Suprapubic skin (tissue), 4 donors: ENCODE results near the gene SLC9A5. TPM values are rescaled to one million over a fixed set of nuclear protein-coding genes. Genes with fewer than 3 reads are reported as not detected.

Source experiments
- DNase-seq, 2 donors: peaks; one replicate each; pipeline ENCODE4 v3.0.0-alpha.2; 2019; ENCODE audit warnings: low spot score in 2 of 2
- H3K27ac ChIP-seq: fragments of 200-600 bp; sonication (generic); one replicate; pipeline ENCODE4 v1.5.1; 2019
- H3K27me3 ChIP-seq: fragments of 200-600 bp; sonication (generic); one replicate; pipeline ENCODE4 v1.5.1; 2019
- H3K36me3 ChIP-seq: fragments of 200-600 bp; sonication (generic); one replicate; pipeline ENCODE4 v1.5.1; 2019
- H3K4me1 ChIP-seq: fragments of 200-600 bp; sonication (generic); one replicate; pipeline ENCODE4 v1.5.1; 2019
- H3K4me3 ChIP-seq: fragments of 200-600 bp; sonication (generic); one replicate; pipeline ENCODE4 v1.5.1; 2019; ENCODE audit warnings: mild to moderate bottlenecking
- H3K9me3 ChIP-seq: fragments of 200-600 bp; sonication (generic); one replicate; pipeline ENCODE4 v1.5.1; 2019
- CTCF ChIP-seq, 2 donors: fragments of 200-600 bp in 1 of 2; fragments of 450-650 bp in 1 of 2; sonication (generic) in 1 of 2; IDR thresholded peaks; one replicate each; pipeline ENCODE4 v1.5.1; 2016 to 2019; ENCODE audit warnings: antibody characterized with exemption in 2 of 2, mild to moderate bottlenecking in 1 of 2, moderate library complexity in 1 of 2
- EP300 ChIP-seq: sonication (generic); formaldehyde crosslinking; IDR thresholded peaks from one replicate; pipeline ENCODE4 v1.6.1; 2017; ENCODE audit warnings: antibody characterized with exemption
- POLR2A ChIP-seq, 2 donors: fragments of 450-650 bp; IDR thresholded peaks; one replicate each; pipeline ENCODE4 v1.6.1; 2017; ENCODE audit warnings: antibody characterized with exemption in 2 of 2, mild to moderate bottlenecking in 2 of 2, moderate library complexity in 2 of 2
- POLR2AphosphoS5 ChIP-seq, 3 donors: sonication (generic); formaldehyde crosslinking; IDR thresholded peaks; one replicate each; pipeline ENCODE4 v1.6.1; 2017; ENCODE audit warnings: antibody characterized with exemption in 3 of 3
- WGBS: methylation state at CpG from one replicate; pipeline ENCODE4 v1.1.5; 2018; 5-methylcytosine and 5-hydroxymethylcytosine counted together
- total RNA-seq, 4 donors: library from RNA; depleted of rRNA; stranded (reverse); fragments of >200 nt; gene quantifications; one replicate each; pipeline ENCODE4 v1.1.0, GENCODE V29; 2016

SLC9A5 gene
- total RNA-seq, 4 donors from 2014 or later = 0.26 to 0.64 (median 0.43) TPM

- no peak overlapping the region for H3K27ac ChIP-seq
- peaks cover 32% of the 10 kb centered on the region for H3K4me1 ChIP-seq
- no peaks in the 10 kb centered on the region for H3K27me3 ChIP-seq
- H3K4me3 ChIP-seq = no peak overlapping the region
- no peak for TF ChIP-seq POLR2AphosphoS5 (IDR thresholded peaks at IDR 0.05)
- TF ChIP-seq POLR2A (IDR thresholded peaks at IDR 0.05) = no peak
- no peak for TF ChIP-seq EP300
- H3K36me3 ChIP-seq = peaks cover 46% of the 10 kb centered on the region
- no peaks in the 10 kb centered on the region for H3K9me3 ChIP-seq
- no peak for DNase-seq
- 97% methylated on average over 14 of the region's 40 CpGs for WGBS
These were observed 47.1 kb upstream of the SLC9A5 start for GRCh38 chr16:67201411-67202345.

GRCh38 chr16:67202426-67202825 lies 46.4 kb upstream of the SLC9A5 start:
- DNase-seq = no peak
- Histone ChIP-seq H3K36me3 (peaks cover 42% of the 10 kb centered on the region), H3K9me3 (no peaks in the 10 kb centered on the region), H3K4me1 (peaks cover 29% of the 10 kb centered on the region), H3K27ac (no peak overlapping the region), H3K27me3 (no peaks in the 10 kb centered on the region), H3K4me3 (no peak overlapping the region)
- WGBS = 60% methylated on average over 1 of the region's 12 CpGs
- no peak for TF ChIP-seq POLR2A (IDR thresholded peaks at IDR 0.05)
- TF ChIP-seq POLR2AphosphoS5 (IDR thresholded peaks at IDR 0.05) = no peak
- TF ChIP-seq CTCF (IDR thresholded peaks at IDR 0.05) = no peak
- no peak for TF ChIP-seq EP300

- Histone ChIP-seq H3K27ac (no peak overlapping the region), H3K36me3 (peaks cover 38% of the 10 kb centered on the region), H3K4me3 (no peak overlapping the region), H3K27me3 (no peaks in the 10 kb centered on the region), H3K9me3 (no peaks in the 10 kb centered on the region), H3K4me1 (peaks cover 29% of the 10 kb centered on the region)
- TF ChIP-seq POLR2AphosphoS5 (IDR thresholded peaks at IDR 0.05) (no peak), EP300 (no peak), CTCF (IDR thresholded peaks at IDR 0.05) (no peak), POLR2A (IDR thresholded peaks at IDR 0.05) (no peak)
- WGBS = 85% methylated on average over 16 of the region's 23 CpGs
- no peak for DNase-seq
These were observed 45.8 kb upstream of the SLC9A5 start for GRCh38 chr16:67202956-67203493.

GRCh38 chr16:67204076-67204475 lies 44.7 kb upstream of the SLC9A5 start:
- H3K36me3 ChIP-seq = peaks cover 36% of the 10 kb centered on the region
- WGBS = 68% methylated on average over 3 of the region's 4 CpGs
- no peak overlapping the region for H3K27ac ChIP-seq
- H3K4me3 ChIP-seq = no peak overlapping the region
- H3K27me3 ChIP-seq = no peaks in the 10 kb centered on the region
- H3K4me1 ChIP-seq = peaks cover 18% of the 10 kb centered on the region
- no peaks in the 10 kb centered on the region for H3K9me3 ChIP-seq
- no peak for DNase-seq
- TF ChIP-seq CTCF (IDR thresholded peaks at IDR 0.05) (no peak), EP300 (no peak), POLR2AphosphoS5 (IDR thresholded peaks at IDR 0.05) (no peak), POLR2A (IDR thresholded peaks at IDR 0.05) (no peak)

- Histone ChIP-seq H3K9me3 (no peaks in the 10 kb centered on the region), H3K4me1 (peaks cover 6% of the 10 kb centered on the region), H3K27me3 (no peaks in the 10 kb centered on the region), H3K4me3 (no peak overlapping the region), H3K36me3 (peaks cover 38% of the 10 kb centered on the region), H3K27ac (no peak overlapping the region)
- WGBS = 83% methylated on average over 8 of the region's 8 CpGs
- DNase-seq = no peak
- TF ChIP-seq CTCF (IDR thresholded peaks at IDR 0.05) (no peak), EP300 (no peak), POLR2AphosphoS5 (IDR thresholded peaks at IDR 0.05) (no peak), POLR2A (IDR thresholded peaks at IDR 0.05) (no peak)
These were observed 42.5 kb upstream of the SLC9A5 start for GRCh38 chr16:67206129-67206837.
